22Rv1 (cell line): ENCODE measurements around the gene ALPL.

ENCODE experiments used
- CTCF ChIP-seq: fragments of 450-650 bp; IDR thresholded peaks from 2 replicates; pipeline ENCODE4 v1.5.1; 2017; ENCODE audit warnings: mild to moderate bottlenecking
- ZFX ChIP-seq: fragments of 450-650 bp; IDR thresholded peaks from 2 replicates; pipeline ENCODE4 v1.6.1; 2017; ENCODE audit warnings: antibody characterized with exemption, borderline replicate concordance

- no peak for TF ChIP-seq CTCF
- TF ChIP-seq ZFX, result no peak
Measured at GRCh38 chr1:21520899-21521716, 11.9 kb downstream of the ALPL start.
